Hypothalamus (tissue), 51 donors: ENCODE data around the gene GABBR2.

Source experiments
- DNase-seq, 51 donors: peaks; one replicate each; lab custom pipeline; 2025; lab: John Stamatoyannopoulos, UW

GABBR2 gene

GRCh38 chr9:98365781-98366180, 343.0 kb downstream of the GABBR2 start:
- no peak for DNase-seq

DNA sequence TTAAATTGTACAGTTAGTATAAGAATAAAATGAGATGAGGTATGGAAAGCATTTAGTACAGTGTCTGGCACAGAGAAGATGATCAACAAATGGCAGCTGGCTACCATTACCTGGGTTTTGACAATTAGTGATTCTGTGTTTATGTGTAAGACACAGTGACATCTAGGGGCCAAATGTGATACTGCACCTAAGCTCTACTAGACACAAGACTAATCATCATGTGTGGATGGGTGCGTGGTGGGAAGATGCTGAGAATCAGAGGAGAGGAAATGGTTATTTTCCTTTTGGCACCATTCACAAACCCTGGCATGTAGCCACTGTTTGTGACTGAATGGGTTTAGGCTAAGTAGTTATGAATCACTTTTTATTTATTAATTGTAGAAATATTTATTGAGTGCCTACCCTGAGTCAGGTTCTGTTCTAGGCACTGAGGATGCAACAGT, 343.5 kb downstream of the GABBR2 start:
- no peak for DNase-seq

- no peak for DNase-seq
Measured at GRCh38 chr9:98364086-98364485, 344.6 kb downstream of the GABBR2 start.

DNA sequence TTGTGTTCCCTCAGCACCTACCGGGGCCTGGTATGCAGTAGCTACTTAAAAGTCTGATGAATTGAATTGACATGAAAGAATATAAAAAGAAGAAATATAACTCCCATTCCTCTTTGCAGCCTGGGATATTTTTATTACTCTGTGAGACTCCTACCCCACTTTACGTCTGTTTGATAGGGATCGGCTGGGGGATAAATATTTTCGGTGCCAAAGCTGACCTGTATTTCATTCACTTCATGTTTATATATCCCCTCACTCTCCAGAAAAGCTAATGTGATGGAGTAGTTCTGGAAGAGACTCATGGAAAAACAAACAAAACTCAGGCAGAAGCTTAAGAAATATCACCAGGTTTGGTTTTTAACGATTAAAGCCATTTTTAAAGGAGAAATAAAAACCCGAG, 345.1 kb downstream of the GABBR2 start:
- DNase-seq: no peak

DNA sequence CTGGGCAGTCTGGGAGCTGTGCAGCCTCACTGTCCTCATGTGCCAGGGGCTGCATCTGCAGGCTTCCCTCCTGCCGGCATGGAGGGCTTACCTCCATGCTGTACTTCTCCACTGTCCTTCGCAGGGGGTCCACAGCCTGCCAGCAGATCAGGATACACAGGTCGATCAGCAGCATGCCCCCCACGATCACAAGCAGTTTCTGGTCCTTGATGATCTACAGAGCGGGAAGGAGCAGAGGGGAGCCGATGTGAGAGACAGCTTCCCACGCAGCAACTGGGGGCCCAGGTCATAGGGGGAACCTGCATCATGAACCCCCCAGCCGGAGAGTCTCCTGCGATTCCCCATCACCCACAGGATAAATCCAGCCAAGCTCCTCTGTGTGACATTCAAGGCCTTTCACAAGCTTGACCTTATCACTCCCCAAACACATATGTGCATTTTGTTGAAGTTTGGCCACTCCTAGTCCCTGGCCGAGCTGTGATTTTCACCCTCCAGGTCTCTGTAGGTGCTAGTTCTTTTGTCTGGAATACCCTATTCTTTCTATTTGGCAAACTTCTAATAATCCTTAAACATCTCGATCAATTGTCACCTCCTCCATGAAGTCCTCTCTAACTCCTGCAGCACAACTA, 346.0 kb downstream of the GABBR2 start:
- no peak for DNase-seq

- no peak for DNase-seq
Measured at GRCh38 chr9:98361645-98362044, 347.1 kb downstream of the GABBR2 start.

- DNase-seq: no peak
Measured at GRCh38 chr9:98360176-98360708, 348.5 kb downstream of the GABBR2 start.

DNA sequence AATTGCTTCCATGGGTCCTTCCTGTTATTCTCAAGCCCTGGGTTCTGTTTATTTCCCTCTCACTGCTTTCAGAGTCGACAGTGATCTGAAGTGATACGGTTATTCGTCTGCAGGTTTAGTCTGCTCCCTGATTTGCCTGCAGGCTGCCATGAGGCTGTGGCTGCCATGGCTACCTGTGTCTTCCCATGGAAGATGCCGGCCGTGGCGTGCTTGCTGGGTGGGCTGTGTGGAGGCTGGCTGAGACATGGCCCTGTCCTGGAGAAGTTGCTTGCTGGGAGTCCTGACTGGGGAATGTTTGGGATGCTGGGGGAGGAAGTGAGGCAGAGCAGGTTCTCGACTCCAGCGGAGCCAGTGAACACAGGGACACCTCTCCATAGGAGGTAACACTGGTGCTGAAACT, 349.2 kb downstream of the GABBR2 start:
- DNase-seq: no peak

DNA sequence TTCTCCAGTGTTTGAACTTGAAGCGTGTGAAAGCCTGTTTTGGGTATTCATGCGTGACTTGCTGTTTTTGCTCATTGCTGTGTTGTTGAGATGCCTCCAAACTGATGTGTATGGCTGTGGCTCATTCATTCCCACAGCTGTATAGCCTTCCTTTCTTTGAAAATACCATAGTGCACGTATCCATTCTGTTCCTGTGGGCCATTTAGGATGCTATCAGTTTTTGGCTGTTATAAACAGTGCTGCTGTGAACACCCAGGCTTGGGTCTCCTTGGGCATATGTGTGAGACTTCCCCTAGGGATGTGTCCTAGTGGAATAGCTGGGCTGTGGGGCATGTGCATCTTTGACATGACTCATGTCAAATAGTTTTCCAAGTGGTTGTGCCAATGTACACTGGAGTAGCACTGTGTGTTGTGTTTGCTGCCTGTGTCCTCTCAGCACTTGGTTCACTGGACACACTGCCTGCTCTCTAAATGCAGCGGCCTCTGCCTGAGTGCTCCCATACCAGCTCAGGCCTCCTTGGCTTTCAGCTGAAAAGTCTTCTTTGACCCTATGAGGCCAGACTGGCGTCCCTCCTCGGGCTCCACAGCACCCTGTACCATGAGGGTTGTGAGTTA, 350.7 kb downstream of the GABBR2 start:
- DNase-seq: no peak

DNA sequence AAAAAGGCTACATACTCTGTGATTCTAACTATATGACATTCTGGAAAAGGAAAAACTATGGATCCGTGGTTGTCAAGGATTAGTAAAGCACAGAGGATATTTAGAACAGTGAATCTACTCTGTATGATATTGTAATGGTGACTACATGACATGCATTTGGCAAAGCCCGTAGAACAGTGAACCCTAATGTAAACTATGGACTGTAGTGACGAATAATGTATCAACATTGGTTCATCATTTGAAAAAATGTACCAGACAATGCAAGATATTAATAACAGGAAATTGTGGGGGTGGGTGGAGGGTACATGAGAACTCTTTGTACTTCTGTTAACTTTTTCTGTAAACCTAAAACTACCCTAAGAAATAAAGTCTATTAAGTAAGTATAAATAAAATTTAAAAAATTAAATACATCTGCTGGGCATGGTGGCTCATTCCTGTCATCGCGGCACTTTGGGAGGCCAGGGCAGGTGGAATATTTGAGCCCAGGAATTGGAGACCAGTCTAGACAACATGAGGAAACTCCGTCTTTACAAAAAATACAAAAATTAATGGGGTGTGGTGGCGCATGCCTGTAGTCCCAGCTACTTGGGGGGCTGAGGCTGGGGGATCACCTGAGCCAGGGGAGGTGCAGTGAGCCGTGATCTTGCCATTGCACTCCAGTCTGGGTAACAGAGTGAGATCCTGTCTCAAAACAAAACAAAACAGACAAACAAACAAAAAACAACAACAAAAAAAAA, 351.6 kb downstream of the GABBR2 start:
- DNase-seq: no peak

DNA sequence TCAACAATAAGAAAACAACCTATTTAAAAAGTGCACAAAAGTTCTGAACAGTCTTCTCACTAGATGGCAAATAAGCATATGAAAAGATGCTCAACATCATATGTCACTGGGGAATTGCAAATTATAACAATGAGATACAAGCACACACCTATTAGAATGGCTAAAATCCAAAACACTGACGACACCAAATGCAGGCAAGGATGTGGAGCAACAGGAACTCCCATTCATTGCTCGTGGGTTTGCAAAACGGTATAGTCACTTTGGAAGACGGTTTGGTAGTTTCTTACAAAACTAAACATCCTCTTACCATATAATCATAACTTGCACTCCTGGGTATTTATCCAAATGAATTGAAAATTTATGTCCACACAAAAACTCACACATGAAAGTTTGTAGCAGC, 352.4 kb downstream of the GABBR2 start:
- DNase-seq: no peak

DNA sequence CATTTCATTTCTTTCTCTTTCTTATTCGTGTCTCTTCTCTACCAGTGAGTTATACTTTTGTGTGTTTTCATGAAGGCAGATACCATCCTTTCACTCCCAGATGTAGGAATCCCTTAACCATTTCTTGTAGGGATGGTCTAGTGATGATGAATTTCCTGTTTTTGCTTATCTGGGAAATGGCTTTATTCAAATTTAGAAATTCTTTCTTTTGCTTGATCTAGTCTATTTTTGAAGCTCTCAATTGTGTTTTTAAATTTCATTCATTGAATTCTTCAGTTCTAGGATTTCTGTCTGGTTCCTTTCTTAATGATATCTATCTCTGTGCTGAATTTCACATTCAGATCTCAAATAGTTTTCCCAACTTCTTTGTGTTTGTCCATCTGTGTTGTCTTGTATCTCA, 357.4 kb downstream of the GABBR2 start:
- no peak for DNase-seq

DNA sequence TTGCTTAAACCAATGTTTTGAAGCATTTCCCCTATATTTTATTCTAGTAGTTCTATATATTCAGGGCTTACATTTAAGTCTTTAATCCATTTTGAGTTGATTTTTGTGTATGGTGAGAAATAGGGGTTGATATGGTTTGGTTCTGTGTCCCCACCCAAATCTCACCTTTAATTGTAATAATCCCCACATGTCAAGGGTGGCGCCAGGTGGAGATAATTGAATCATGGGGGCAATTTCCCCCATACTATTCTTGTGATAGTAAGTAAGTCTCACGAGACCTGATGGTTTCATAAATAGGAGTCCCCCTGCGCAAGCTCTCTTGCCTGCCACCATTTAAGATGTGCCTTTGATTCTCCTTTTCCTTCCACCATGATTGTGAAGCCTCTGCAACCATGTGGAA, 361.1 kb downstream of the GABBR2 start:
- DNase-seq: no peak

GRCh38 chr9:98345011-98345410, 363.7 kb downstream of the GABBR2 start:
- no peak for DNase-seq

DNA sequence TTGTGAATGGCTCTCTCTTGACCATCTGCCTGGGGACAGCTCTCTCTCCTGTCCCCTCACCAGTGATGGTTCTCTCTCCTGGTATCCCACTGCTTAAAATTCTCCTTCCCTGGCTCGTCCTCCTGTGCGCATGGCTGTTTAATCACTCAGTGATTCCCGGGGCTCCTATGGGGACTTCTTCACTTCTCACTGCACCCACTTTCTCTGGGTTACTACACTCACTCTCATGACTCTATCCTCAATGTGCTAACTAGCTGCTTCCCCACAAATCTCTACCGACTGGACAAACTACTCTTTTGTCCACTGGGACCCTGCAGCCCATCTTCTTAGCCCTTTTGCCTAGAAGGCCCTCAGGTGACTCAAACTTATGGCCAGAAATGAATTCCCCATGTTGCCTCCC, 364.2 kb downstream of the GABBR2 start:
- DNase-seq: no peak

DNA sequence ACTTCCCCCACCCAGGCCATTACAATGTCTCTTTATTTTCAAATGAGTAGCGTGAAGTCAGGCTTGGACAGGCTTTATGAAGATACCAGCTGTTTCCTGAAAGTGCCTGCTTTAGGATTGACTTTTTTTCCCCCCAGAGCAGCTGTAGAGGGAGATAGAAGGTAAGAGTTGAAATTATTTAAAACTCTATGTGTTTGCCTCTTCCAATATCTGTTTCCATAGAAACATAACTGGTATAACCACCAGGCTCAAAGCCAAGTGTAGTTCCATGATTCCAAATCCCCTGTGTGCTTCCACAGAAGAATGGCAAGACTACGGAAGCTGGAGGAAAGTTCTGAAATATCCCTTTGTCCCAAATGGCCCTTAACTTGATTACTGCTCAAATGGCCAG, 365.9 kb downstream of the GABBR2 start:
- no peak for DNase-seq

GRCh38 chr9:98342098-98342819, 366.5 kb downstream of the GABBR2 start:
- no peak for DNase-seq

GRCh38 chr9:98341157-98342097, 367.3 kb downstream of the GABBR2 start:
- DNase-seq: no peak

DNA sequence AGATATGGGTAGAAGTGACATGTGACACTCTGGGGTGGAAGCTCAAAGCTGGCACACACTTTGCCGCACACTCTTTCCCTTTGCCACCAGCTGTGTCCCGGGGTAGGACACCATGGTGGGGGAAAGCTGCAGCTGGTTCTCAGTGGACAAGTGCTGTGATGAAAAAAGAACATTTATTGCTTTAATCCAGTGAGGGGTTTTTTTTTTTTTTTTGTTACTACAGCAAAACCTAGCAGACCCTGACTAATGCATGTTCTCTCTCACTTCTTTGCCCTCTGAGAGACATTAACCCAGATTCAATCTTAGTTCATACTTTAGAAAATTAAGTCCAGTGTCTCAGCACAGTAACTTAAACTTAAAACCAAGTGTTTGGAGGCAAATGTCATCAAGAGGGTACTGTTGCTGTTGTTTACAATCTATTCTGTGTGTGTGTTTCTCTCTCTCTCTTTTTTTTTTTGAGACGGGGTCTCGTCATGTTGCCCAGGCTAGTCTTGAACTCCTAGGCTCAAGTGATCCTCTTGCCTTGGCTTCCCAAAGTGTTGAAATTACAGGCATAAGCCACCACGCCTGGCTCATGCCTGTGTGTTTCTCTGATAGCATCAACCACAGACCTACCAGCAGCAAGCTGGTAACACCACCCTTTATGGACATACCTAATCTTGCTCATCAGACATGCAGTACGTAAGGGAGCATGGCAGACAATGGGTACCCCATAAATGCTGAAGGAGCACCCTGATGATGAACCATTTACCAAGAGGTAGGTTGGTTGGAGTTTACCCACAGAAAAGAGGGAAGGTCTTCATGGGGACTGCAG, 368.5 kb downstream of the GABBR2 start:
- DNase-seq: no peak
